ENCODE results near the gene COL2A1. TPM values are rescaled to one million over a fixed set of nuclear protein-coding genes. Genes with fewer than 3 reads are reported as not detected.

Gene COL2A1
- total and polyA plus RNA-seq, 9 of the 15 experiments (the other 6 are each of a cell fraction or from before 2014, with no cell fraction given) = 0.46 TPM; not detected in 8

GRCh38 chr12:47955059-47955458 is 49.2 kb downstream of the COL2A1 start:
- TF ChIP-seq HMG20B (CRISPR knock-in tag; IDR thresholded peaks at IDR 0.05) (no peak), KLF10 (CRISPR knock-in tag; IDR thresholded peaks at IDR 0.05) (no peak)
- peaks cover 0 to under 1% of the 10 kb centered on the region in 2 experiments; a peak in 2 of 5 replicates for H3K4me1 ChIP-seq (replicated peaks in 1 of 2; ENCODE audit: control insufficient read depth in 2 of 2, insufficient read depth in 2 of 2, low read length in 2 of 2)
- ChIA-PET CTCF (ENCODE audit: low intra/inter-chr PET ratio) (interaction anchor here (0.5 kb wide), 1 partner anchor 44 kb away, joined by 3 read pairs; no protein-coding TSS in a partner anchor), POLR2A (interaction anchor here (1.0 kb wide), 1 partner anchor 211 kb away, joined by 3 read pairs; no protein-coding TSS in a partner anchor)
- FAIRE-seq = no peak
- no peak overlapping the region for H3K9ac ChIP-seq (ENCODE audit: insufficient read depth in 1 of 2, low read depth in 2 of 2, low read length in 2 of 2)
- ATAC-seq = no peak
- no peak overlapping the region for H2AFZ ChIP-seq (ENCODE audit: low read depth, low read length)
- WGBS (ENCODE audit: insufficient coverage, low coverage, missing lambda C conversion rate) = 3% methylated on average over 3 of the region's 3 CpGs
- H3K9me3 ChIP-seq (replicated peaks; ENCODE audit: control insufficient read depth, insufficient read depth, low read depth, low read length) = no peaks in the 10 kb centered on the region
- no peaks in the 10 kb centered on the region for H4K20me1 ChIP-seq (replicated peaks; ENCODE audit: control insufficient read depth, insufficient read depth, low read length)
- H3K27ac ChIP-seq (ENCODE audit: extremely low read depth, low read depth, low read length) = no peak overlapping the region
- H3K4me2 ChIP-seq (ENCODE audit: insufficient read depth, low read length) = no peak overlapping the region
- no peaks in the 10 kb centered on the region for H3K36me3 ChIP-seq (ENCODE audit: control insufficient read depth, insufficient read depth, low read length)
- no peaks in the 10 kb centered on the region for H3K9me1 ChIP-seq (ENCODE audit: control insufficient read depth, insufficient read depth, low read length)
- peaks cover 6 to 44% of the 10 kb centered on the region in 2 experiments; a peak in 4 of 5 replicates for H3K27me3 ChIP-seq (ENCODE audit: control insufficient read depth in 2 of 2, insufficient read depth in 2 of 2, low read length in 2 of 2)
- DNase-seq (ENCODE audit: extremely low read depth in 1 of 4, low spot score in 3 of 4) = no peak
- H3K79me2 ChIP-seq (ENCODE audit: control insufficient read depth, insufficient read depth, low read length) = no peaks in the 10 kb centered on the region
- no TSS peak for BruUV-seq (replicated peaks)
- H3K4me3 ChIP-seq = no peak overlapping the region
- intact Hi-C loops (cut with micrococcal nuclease) = no loop called here
- in situ Hi-C loops (cut with MboI) = no loop called here

GRCh38 chr12:47954467-47955045 is 49.7 kb downstream of the COL2A1 start:
- Histone ChIP-seq H3K79me2 (ENCODE audit: control insufficient read depth, insufficient read depth, low read length) (no peaks in the 10 kb centered on the region), H4K20me1 (replicated peaks; ENCODE audit: control insufficient read depth, insufficient read depth, low read length) (no peaks in the 10 kb centered on the region), H3K27me3 (ENCODE audit: control insufficient read depth in 2 of 2, insufficient read depth in 2 of 2, low read length in 2 of 2) (peaks cover 6 to 47% of the 10 kb centered on the region in 2 experiments; a peak in 4 of 5 replicates), H3K9ac (ENCODE audit: insufficient read depth in 1 of 2, low read depth in 2 of 2, low read length in 2 of 2) (no peak overlapping the region), H3K4me1 (replicated peaks in 1 of 2; ENCODE audit: control insufficient read depth in 2 of 2, insufficient read depth in 2 of 2, low read length in 2 of 2) (peaks cover 0 to 3% of the 10 kb centered on the region in 2 experiments; a peak in 2 of 5 replicates), H3K4me2 (ENCODE audit: insufficient read depth, low read length) (no peak overlapping the region), H2AFZ (ENCODE audit: low read depth, low read length) (no peak overlapping the region), H3K4me3 (no peak overlapping the region), H3K27ac (ENCODE audit: extremely low read depth, low read depth, low read length) (no peak overlapping the region), H3K9me1 (ENCODE audit: control insufficient read depth, insufficient read depth, low read length) (no peaks in the 10 kb centered on the region), H3K36me3 (ENCODE audit: control insufficient read depth, insufficient read depth, low read length) (no peaks in the 10 kb centered on the region), H3K9me3 (replicated peaks; ENCODE audit: control insufficient read depth, insufficient read depth, low read depth, low read length) (no peaks in the 10 kb centered on the region)
- ChIA-PET CTCF (ENCODE audit: low intra/inter-chr PET ratio) (interaction anchor here (0.5 kb wide), 1 partner anchor 45 kb away, joined by 3 read pairs; no protein-coding TSS in a partner anchor), POLR2A (interaction anchor here (1.0 kb wide), 1 partner anchor 211 kb away, joined by 3 read pairs; no protein-coding TSS in a partner anchor)
- 0% methylated on average over 4 of the region's 4 CpGs for WGBS (ENCODE audit: insufficient coverage, low coverage, missing lambda C conversion rate)
- intact Hi-C loops (cut with micrococcal nuclease) = no loop called here
- FAIRE-seq (no peak), ATAC-seq (no peak), DNase-seq (ENCODE audit: extremely low read depth in 1 of 4, low spot score in 3 of 4) (no peak)
- no TSS peak for BruUV-seq (replicated peaks)
- in situ Hi-C loops (cut with MboI) = no loop called here
- no peak for TF ChIP-seq BRF2 (IDR thresholded peaks at IDR 0.05; ENCODE audit: borderline replicate concordance, insufficient read depth, insufficient read length)
- no peak for TF ChIP-seq NFYB (IDR thresholded peaks at IDR 0.05; ENCODE audit: extremely low read depth, insufficient read length)
- TF ChIP-seq CTBP1 (IDR thresholded peaks at IDR 0.05; ENCODE audit: borderline replicate concordance) = no peak
- no peak for TF ChIP-seq USF1 (CRISPR knock-in tag; IDR thresholded peaks at IDR 0.05)
- TF ChIP-seq ZNF77 (CRISPR knock-in tag; IDR thresholded peaks at IDR 0.05) = no peak
- TF ChIP-seq BRD9 (IDR thresholded peaks at IDR 0.05; ENCODE audit: low read depth, partially characterized antibody) = no peak
- no peak for TF ChIP-seq BCLAF1 (IDR thresholded peaks at IDR 0.05; ENCODE audit: borderline replicate concordance in 1 of 2, control insufficient read depth in 1 of 2, low read depth in 2 of 2, low read length in 1 of 2)
